Measurements from ENCODE around the gene DGKG.

GRCh38 chr3:186097317-186097662 lies 264.7 kb downstream of the DGKG start:
- TF ChIP-seq CTCF (IDR thresholded peaks at IDR 0.05) (no peak), POLR2A (IDR thresholded peaks at IDR 0.05) (no peak), POLR2AphosphoS5 (IDR thresholded peaks at IDR 0.05) (no peak)

Measured in breast epithelium (tissue), 3 donors.